NCI-H774 (cell line): ENCODE results near the gene NDUFB6.

ENCODE experiments used
- DNase-seq: peaks from one replicate; lab custom pipeline; 2025; lab: John Stamatoyannopoulos, UW

NDUFB6 gene

DNA sequence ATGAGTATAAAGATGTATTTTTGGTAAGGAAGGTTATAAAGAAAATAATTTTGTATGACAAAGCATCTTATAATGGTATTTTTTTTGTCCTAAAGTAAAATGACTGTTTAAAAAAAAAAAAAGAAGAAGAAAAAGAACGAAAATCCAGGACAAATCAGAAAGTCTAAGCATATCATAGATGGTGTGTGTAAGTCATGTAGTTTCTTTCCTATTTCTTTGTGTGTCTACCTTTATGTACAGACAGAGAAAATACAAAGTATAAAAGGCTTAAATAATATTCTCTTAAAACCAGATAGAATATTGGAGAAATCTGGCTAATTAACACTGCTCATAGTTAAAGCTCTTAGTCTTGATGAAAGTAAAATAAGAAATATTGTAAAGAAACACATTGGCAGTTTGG, 54.7 kb downstream of the NDUFB6 start:
- no peak for DNase-seq

DNA sequence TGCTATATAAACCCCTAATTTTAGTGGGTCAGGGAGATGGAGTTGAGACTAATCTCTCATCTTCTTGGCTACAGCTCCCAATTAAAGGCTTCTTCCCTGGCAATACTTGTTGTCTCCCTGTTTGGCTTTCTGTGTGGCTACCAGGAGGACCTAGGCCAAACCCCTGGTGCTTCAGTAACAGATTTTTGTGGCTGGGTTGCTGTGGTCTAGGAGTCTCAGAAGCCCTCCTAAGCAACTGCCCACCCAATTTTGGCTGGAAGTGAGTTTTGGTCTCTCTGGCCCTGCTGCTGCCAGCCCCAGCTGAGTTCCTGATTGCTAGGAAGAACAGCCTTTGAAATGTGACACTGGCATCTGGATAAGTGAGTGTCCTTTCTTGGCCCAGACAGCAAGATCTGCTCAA, 56.7 kb downstream of the NDUFB6 start:
- no peak for DNase-seq

- DNase-seq: no peak
Measured at GRCh38 chr9:32508728-32509127, 64.2 kb downstream of the NDUFB6 start.

- DNase-seq: no peak
Measured at GRCh38 chr9:32503008-32503407, 70.0 kb downstream of the NDUFB6 start.
